ENCODE measurements around the gene ZNF331. TPM values are rescaled to one million over a fixed set of nuclear protein-coding genes. Genes with fewer than 3 reads are reported as not detected.

ZNF331 gene
- total RNA-seq, 2 donors from 2014 or later: 26.9 to 38.7 TPM

DNA sequence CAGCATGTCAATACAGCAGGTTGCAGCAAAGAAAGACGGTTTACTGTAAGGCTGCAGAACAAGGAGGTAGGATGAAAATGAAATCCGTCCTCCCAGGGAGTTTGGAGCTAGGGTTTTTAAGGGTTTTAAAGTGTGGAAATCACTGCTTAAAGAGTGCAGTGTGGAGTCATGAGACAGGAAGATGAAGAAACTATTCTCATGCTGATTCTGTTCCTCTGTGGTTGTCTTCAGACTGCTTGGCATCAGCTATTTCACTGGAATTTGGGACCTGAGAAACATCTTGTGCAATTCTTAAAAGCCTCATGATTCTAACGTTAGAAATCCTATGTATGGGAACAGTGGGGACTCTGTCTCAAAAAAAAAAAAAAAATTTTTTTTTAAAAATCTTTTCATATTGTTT lies 11.4 kb downstream of the ZNF331 start:
- H3K4me3 ChIP-seq: no peak overlapping the region
- H3K27ac ChIP-seq: peak overlapping the region; percentile 22 to 31
- TF ChIP-seq, protein P1, sequence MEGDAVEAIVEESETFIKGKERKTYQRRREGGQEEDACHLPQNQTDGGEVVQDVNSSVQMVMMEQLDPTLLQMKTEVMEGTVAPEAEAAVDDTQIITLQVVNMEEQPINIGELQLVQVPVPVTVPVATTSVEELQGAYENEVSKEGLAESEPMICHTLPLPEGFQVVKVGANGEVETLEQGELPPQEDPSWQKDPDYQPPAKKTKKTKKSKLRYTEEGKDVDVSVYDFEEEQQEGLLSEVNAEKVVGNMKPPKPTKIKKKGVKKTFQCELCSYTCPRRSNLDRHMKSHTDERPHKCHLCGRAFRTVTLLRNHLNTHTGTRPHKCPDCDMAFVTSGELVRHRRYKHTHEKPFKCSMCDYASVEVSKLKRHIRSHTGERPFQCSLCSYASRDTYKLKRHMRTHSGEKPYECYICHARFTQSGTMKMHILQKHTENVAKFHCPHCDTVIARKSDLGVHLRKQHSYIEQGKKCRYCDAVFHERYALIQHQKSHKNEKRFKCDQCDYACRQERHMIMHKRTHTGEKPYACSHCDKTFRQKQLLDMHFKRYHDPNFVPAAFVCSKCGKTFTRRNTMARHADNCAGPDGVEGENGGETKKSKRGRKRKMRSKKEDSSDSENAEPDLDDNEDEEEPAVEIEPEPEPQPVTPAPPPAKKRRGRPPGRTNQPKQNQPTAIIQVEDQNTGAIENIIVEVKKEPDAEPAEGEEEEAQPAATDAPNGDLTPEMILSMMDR (IDR thresholded peaks at IDR 0.05): no peak
- H3K4me1 ChIP-seq (ENCODE audit: control insufficient read depth in 1 of 2, low read depth in 2 of 2): peaks cover 2 to 8% of the 10 kb centered on the region in 2 donors
- H3K9me3 ChIP-seq: no peaks in the 10 kb centered on the region
- peaks cover 3% of the 10 kb centered on the region for H3K36me3 ChIP-seq
- no peaks in the 10 kb centered on the region for H3K27me3 ChIP-seq (replicated peaks; ENCODE audit: insufficient read depth)
- DNase-seq (ENCODE audit: low spot score) (no peak), ATAC-seq (ENCODE audit: insufficient number of reproducible peaks, low FRiP score, low read depth) (no peak)

DNA sequence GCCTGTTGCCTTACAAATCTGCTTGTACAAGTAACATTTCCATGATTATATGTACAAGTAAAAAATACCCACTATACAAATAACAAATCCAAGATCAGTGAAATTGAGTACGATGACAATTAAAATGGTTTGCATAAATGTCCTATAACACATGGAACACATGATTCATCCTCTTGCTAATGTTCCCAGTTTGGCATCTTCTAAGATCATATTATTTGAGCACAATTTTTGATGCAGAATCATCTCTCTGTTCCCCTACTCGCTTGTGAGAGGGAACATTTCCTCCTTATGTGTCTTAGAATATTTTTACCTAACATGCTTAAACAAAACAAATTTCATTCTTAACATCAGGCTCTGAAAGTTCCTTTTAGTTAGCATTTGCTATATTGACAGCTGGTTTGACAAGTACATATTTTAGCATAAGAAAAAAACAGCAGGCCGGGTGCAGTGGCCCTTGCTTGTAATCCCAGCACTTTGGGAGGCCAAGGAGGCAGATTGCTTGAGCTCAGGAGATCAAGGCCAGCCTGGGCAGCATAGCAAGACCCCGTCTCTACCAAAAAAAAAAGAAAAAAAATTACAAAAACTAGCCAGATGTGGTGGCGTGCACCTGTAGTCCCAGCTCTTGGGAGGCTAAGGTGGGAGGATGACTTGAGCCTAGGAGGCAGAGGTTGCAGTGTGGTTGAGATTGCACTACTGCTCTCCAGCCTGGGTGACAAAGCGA lies 14.2 kb downstream of the ZNF331 start:
- no peak overlapping the region for H3K27ac ChIP-seq
- peaks cover 2 to 8% of the 10 kb centered on the region in 2 donors for H3K4me1 ChIP-seq (ENCODE audit: control insufficient read depth in 1 of 2, low read depth in 2 of 2)
- no peaks in the 10 kb centered on the region for H3K27me3 ChIP-seq (replicated peaks; ENCODE audit: insufficient read depth)
- DNase-seq (ENCODE audit: low spot score) (no peak), ATAC-seq (ENCODE audit: insufficient number of reproducible peaks, low FRiP score, low read depth) (no peak)
- H3K4me3 ChIP-seq: no peak overlapping the region
- no peaks in the 10 kb centered on the region for H3K36me3 ChIP-seq
- TF ChIP-seq, protein P1 (IDR thresholded peaks at IDR 0.05): no peak
- no peaks in the 10 kb centered on the region for H3K9me3 ChIP-seq

- H3K4me1 ChIP-seq (ENCODE audit: control insufficient read depth in 1 of 2, low read depth in 2 of 2): peaks cover 2 to 8% of the 10 kb centered on the region in 2 donors
- TF ChIP-seq, protein P1 (IDR thresholded peaks at IDR 0.05): no peak
- DNase-seq (ENCODE audit: low spot score) (no peak), ATAC-seq (ENCODE audit: insufficient number of reproducible peaks, low FRiP score, low read depth) (no peak)
- no peaks in the 10 kb centered on the region for H3K36me3 ChIP-seq
- H3K9me3 ChIP-seq: no peaks in the 10 kb centered on the region
- H3K27ac ChIP-seq: no peak overlapping the region
- H3K4me3 ChIP-seq: peak overlapping the region; percentile 84
- H3K27me3 ChIP-seq (replicated peaks; ENCODE audit: insufficient read depth): no peaks in the 10 kb centered on the region
Observed at GRCh38 chr19:53553156-53553555, 15.2 kb downstream of the ZNF331 start.

DNA sequence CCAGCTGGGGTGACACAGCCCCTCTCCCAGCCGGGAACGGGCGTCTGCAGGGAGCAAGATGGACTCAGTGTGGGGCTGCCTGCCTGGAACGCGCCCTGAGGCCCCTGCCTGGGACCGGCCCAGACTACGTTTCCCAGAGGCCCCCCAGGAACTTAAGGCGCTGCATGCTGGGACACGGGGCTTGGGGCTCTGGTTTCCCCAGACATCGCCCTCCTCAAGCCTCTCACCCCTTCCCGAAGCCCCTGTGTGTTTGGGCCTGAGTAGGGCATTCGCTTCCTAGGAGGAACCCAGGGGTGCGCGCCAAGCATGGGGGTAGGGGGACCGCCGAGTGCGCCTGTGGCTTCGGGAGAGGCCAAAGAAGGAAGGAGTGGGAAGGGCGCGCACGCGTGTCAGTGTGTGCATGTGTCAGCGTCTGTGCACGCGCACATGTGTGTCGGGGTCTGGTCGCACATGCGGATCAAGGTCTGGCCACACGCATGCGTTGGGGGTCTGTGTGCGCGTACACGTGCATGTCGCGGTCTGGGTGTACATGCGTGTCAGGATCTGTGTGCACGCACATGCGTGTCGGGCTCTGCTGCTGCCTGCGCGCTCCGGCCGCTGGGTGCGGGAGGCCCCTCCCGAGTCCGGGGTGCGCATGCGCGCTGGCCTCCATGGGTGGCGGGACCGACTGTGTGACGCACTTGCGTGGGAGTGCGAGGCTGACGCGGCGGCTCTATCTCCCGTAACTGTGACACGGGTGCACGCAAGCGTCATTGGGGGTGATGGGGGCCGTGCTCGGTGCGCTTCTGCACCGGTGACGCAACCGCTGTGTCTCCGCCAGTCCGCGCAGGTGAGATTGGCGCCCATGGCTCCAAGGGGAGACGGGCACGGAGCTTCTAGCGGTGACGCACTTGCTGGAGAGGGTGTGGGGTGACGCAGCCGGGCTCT lies 16.2 kb downstream of the ZNF331 start:
- Histone ChIP-seq H3K4me1 (ENCODE audit: control insufficient read depth in 1 of 2, low read depth in 2 of 2) (peaks cover 2% of the 10 kb centered on the region in 2 donors), H3K9me3 (no peaks in the 10 kb centered on the region), H3K27me3 (replicated peaks; ENCODE audit: insufficient read depth) (no peaks in the 10 kb centered on the region), H3K4me3 (peak overlapping the region; percentile 84), H3K36me3 (no peaks in the 10 kb centered on the region), H3K27ac (peak overlapping the region; percentile 61 to 83)
- DNase-seq (ENCODE audit: low spot score) (peak; percentile 56), ATAC-seq (ENCODE audit: insufficient number of reproducible peaks, low FRiP score, low read depth) (peak; percentile 69)
- TF ChIP-seq, protein P1 (IDR thresholded peaks at IDR 0.05): no peak

GRCh38 chr19:53554804-53555203 lies 16.9 kb downstream of the ZNF331 start:
- Histone ChIP-seq H3K4me3 (peak overlapping the region; percentile 84), H3K4me1 (ENCODE audit: control insufficient read depth in 1 of 2, low read depth in 2 of 2) (peaks cover 0 to 2% of the 10 kb centered on the region in 2 donors), H3K27ac (peak overlapping the region; percentile 61 to 83), H3K27me3 (replicated peaks; ENCODE audit: insufficient read depth) (no peaks in the 10 kb centered on the region), H3K36me3 (no peaks in the 10 kb centered on the region), H3K9me3 (no peaks in the 10 kb centered on the region)
- DNase-seq (ENCODE audit: low spot score) (no peak), ATAC-seq (ENCODE audit: insufficient number of reproducible peaks, low FRiP score, low read depth) (no peak)
- TF ChIP-seq, protein P1 (IDR thresholded peaks at IDR 0.05): no peak

All from thoracic aorta (tissue), 2 donors.